Stimulated activated CD4-positive, alpha-beta T cell treated with anti-CD3 and anti-CD28 coated beads, Interleukin-12 subunit alpha, Interleukin-12 subunit beta, amount 100 ng/mL, for 48 hours (primary cell): ENCODE results near the gene ITSN2.

Experiments used
- DNase-seq, 3 donors: peaks; one replicate each; pipeline ENCODE4 v3.0.0-alpha.2; 2020; ENCODE audit warnings: low read depth in 2 of 3, low spot score in 1 of 3

ITSN2 gene

GRCh38 chr2:24337890-24338289 lies 22.4 kb downstream of the ITSN2 start:
- DNase-seq = no peak

DNA sequence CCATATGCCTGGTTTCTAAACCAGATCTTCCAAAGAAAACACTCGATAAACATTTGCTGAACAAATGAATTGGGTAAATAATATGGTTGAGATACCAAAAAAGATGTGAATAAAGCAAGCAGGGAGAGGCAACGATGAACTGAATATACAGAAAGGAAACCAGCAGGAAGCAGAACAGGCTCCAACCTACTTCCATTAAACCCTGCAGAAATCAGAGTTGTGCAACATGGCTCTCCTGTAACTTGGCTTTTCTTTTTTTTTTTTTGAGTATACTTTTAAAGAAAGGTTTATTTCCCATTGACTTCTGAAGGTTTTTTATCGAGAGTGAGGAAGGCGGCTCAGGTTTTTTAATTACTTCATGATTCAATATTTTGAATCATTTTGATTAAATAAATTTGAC lies 23.5 kb downstream of the ITSN2 start:
- DNase-seq = no peak

GRCh38 chr2:24334245-24334633 lies 26.1 kb downstream of the ITSN2 start:
- DNase-seq = no peak

DNA sequence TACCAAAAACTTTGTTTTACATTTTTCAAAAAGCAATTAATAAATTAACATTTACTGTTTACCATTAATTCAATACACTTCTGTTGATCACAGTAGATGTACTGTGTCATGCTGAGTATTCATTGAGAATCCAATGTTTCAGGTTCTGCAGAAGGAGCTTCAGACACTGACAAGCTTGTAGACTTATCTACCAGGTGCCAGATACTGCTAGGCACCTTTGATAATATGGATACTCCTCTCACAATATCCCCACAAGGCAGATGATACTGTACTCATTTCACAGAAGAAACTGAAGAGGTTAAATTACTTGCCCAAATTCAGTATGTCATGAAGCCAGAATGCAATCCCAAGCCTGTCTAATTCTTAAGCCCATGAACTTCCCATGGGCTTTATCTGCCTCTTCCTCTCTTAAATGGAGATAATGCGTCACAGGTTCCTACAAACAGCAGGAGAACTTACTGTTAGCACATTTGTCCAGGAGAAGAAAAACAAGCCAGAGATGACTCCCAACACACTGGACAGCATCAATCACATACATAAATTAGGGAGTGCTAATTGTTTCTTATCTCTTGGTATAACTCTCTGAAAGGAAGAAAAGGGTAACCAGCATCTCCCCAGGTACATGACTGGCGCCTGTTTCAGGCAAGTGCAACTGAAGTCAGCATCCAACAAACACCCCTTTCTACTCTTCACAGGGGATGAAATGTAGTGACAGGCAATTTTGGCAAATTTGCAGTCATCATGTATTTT lies 27.4 kb downstream of the ITSN2 start:
- no peak for DNase-seq

DNA sequence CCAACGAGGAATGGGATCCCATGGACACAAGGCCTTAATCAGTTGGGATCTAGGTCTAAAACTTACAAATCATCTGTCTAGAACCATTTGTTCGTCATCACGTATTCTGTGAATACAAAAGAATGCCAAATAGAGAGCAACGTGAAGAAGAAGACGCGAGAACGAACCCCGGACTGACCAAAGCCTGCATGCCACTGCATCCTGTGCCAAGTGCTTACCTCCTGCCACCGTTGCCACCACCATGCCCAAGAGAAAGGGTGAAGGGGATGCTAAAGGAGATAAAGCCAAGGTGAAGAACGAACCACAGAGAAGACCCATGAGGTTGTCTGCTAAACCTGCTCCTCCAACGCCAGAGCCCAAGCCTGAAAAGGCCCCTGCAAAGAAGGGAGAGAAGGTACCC lies 30.2 kb downstream of the ITSN2 start:
- no peak for DNase-seq

DNA sequence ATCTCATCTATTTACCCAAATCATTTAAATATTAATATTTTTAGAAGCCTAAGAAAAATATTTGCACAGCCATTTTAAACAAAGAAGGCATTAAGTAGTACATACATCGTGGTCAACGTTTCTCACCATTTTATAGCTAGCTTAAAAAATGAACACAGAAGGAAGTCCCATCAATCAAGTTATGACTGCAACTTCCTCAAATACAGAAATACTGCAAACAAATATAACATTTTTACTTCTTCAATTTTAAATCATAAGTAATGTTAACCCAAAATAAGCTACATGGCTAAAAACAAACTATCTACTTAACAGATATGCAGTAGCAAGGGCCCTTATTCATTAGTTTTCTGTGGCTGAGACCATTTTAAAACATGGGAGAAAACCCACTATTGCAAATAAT lies 30.6 kb downstream of the ITSN2 start:
- DNase-seq = no peak

GRCh38 chr2:24328010-24328409 lies 32.3 kb downstream of the ITSN2 start:
- DNase-seq = no peak

DNA sequence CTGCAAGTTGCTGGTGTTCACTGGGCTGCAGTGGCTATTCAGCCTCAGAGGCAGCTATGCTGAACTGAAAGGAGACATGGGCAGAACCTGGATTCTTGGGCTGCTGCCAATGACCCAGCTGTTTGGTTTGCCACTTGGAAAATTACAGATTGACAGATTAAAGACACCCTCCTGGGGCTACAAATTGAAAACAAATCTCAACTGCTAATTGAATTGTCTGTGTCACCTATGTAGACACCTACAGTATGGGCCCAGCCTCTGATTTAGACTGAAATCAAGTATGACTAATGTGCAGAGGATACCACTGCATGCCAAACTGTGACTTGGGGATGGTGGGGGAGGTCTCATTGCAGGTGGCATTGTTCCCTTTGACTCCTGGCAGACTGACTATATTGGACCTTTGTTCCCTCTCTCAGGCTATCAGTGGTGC lies 42.8 kb downstream of the ITSN2 start:
- no peak for DNase-seq

DNA sequence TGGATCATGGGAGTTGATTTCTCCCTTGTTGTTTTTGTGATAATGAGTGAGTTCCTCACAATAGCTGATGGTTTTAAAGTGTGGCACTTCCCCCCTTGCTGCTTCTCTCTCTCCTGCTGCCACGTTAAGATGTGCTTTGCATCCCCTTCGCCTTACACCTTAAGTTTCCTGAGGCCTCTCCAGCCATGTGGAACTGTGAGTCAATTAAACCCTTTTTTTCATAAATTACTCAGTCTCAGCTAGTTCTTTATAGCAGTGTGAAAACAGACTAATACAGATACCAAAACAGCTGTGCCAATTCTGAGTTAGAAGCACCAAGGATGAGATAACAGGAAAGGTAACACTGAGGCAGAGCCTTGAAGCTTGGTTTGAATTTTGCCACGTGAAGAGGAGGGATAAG lies 44.7 kb downstream of the ITSN2 start:
- DNase-seq = peak in 1 of 3 donors; percentile 39

GRCh38 chr2:24313744-24314632 lies 46.3 kb downstream of the ITSN2 start:
- no peak for DNase-seq

GRCh38 chr2:24307961-24308360 lies 52.4 kb downstream of the ITSN2 start:
- DNase-seq = no peak

DNA sequence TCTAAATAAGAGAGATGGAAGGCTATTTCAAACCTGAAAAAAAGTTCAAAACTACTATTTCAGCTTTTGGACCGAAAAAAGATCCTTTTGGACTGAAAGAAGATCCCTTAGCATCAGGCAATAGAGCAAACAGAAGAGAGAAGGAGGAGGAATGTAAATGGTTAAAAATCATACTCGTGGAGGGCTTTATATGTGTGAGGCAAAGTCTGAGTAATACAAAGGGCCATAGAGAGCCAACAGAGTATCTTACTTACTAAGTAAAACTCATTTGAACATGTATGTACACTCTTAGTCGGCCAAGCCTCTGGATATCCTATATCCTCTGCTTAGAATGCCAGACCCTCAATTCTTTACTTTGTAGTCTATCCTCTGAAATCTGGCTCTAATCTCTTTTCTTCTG lies 55.7 kb downstream of the ITSN2 start:
- no peak for DNase-seq

- no peak for DNase-seq
These were observed 56.2 kb downstream of the ITSN2 start for GRCh38 chr2:24304098-24304497.

- no peak for DNase-seq
These were observed 58.7 kb downstream of the ITSN2 start for GRCh38 chr2:24301599-24301998.

DNA sequence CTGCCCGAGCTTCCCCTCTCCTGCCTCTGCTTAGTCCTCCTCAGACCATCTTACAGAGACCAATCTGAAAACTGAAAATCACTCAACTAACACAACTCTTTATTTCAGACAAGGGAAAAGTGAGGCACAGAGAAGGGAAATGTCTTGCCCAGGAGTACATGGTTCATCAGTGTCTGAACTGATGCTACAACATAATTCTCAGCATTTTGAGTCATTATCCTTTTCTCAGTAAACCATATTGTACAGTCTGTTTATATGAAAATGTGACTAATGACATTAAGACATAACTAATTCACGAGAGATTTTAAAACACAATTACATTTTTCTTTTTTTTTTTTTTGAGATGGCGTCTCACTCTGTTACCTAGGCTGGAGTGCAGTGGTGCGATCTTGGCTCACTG lies 62.7 kb downstream of the ITSN2 start:
- no peak for DNase-seq

DNA sequence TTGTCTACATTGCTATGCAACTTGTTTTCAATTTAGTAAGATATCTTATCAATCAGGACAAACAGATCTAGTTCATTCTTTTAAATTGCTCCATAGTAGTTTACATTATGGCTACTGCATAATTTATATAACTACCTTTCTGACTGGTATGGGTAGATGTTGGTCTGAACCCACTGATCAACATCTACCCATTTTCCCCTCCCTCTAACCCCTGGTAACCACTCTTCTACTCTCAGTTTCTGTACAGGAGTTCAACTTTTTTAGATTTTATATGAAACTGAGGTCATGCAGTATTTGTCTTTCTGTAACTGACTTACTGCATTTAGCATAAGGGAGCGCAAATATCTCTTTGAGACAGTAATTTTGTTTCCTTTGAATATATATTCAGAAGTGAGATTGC lies 73.2 kb downstream of the ITSN2 start:
- DNase-seq = no peak

- no peak for DNase-seq
These were observed 74.7 kb downstream of the ITSN2 start for GRCh38 chr2:24285484-24286152.

DNA sequence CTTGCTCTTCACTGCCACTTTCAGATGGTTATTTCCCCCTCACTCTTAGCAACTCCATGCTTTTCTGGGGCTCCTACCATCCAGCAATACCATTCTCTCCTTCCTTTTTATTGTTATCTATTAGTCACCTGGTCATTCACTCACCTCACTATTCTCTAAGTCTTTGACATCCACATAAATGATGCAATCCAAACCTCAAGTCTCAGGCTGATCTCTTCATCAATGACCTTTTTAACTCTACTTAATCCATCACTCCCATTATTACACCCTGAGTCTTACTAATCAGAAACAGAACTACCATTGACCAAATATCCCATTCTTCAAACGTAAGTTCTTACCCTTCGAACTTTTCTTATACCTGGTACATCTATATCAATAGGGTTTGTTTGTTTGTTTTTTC lies 79.7 kb downstream of the ITSN2 start:
- no peak for DNase-seq

DNA sequence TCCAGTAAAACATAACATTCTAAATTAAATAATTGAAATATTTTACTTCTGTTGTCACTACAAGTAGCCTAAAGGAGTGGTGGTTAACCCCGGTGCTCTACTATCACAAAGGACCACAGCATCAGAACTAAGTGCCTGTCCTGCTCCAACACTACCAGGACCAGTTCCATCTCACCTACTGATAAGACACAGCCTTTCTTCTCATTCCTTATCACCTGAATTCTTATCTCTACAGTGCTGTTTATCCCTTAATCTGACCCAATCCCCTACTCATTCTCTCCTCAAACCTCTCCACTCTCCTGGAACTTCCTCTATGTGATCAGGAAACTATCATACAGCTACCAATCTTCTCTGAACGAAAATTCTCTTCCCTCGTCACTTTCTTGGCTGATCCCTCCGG lies 80.2 kb downstream of the ITSN2 start:
- DNase-seq = no peak

- DNase-seq = no peak
These were observed 83.9 kb downstream of the ITSN2 start for GRCh38 chr2:24276349-24276899.

DNA sequence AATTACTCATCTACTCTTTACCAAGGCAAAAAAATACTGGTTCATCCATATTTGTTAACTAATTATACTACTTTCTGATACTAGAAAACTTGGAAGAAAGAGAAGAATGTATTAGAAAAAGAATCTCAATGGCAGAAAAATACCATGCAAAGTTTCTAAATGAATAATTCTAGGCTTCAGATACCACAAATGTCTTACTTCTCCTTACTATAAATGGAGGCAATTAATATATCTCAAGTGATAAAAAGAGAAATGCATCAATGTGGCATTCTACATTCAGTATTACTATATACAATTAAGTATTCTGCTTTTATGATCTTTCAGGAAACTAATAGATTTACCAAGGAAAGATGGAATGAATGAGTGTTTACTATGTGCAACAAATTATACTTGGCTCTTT lies 85.5 kb downstream of the ITSN2 start:
- DNase-seq = no peak

DNA sequence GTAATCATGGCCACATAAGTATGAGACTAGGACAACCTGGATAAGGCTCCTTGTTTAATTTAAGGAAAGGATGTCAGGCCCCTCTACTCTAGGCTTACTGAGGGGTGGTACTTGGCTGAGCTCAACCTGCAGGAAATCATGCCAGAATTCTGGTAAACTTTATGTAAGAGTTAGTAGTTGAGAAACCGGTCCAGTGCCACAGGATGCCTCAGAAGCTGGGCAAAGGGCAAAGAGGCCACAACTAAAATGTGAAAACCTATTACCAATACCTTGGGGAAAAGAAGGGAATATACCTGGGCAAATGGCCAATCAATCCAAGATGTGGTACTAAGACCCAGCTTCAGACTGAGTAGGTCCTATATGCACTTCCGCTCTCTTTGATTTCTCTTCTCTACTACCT lies 86.7 kb downstream of the ITSN2 start:
- no peak for DNase-seq
